NB4 (cell line): ENCODE measurements around the gene NRL.

Experiments used
- CTCF ChIP-seq: IDR thresholded peaks from one replicate; pipeline ENCODE4 v1.5.1; 2012; ENCODE audit warnings: low read depth, low read length
- MAX ChIP-seq: IDR thresholded peaks from 2 replicates; pipeline ENCODE4 v1.6.1; 2011; ENCODE audit warnings: low read depth, low read length
- MYC ChIP-seq: IDR thresholded peaks from 2 replicates; pipeline ENCODE4 v1.6.1; 2011; ENCODE audit warnings: low read depth, low read length
- POLR2A ChIP-seq: IDR thresholded peaks from 2 replicates; pipeline ENCODE4 v1.6.1; 2011; ENCODE audit warnings: mild to moderate bottlenecking; ENCODE audit not compliant: insufficient read length; ENCODE audit errors: extremely low read depth

- TF ChIP-seq CTCF (no peak), MAX (no peak), POLR2A (no peak), MYC (no peak)
Measured at GRCh38 chr14:24068711-24069410, 45.9 kb downstream of the NRL start.
